Nephron (organoid): ENCODE results near the gene PDE6B.

Experiments
- H3K27ac Mint-ChIP-seq, 3 experiments: 2 replicates each; pipeline ENCODE4 v1.8.0; 2020; ENCODE audit warnings: mixed read lengths in 3 of 3, mild to moderate bottlenecking in 2 of 3, moderate library complexity in 1 of 3
- H3K27me3 Mint-ChIP-seq: 2 replicates; pipeline ENCODE4 v1.8.0; 2021; ENCODE audit warnings: low read depth, mild to moderate bottlenecking, moderate library complexity, mixed read lengths
- H3K36me3 Mint-ChIP-seq: 2 replicates; pipeline ENCODE4 v1.8.0; 2020; ENCODE audit warnings: low read depth, mixed read lengths
- H3K4me1 Mint-ChIP-seq: 2 replicates; pipeline ENCODE4 v1.8.0; 2020; ENCODE audit warnings: mixed read lengths
- H3K4me3 Mint-ChIP-seq, 3 experiments: 2 replicates each; pipeline ENCODE4 v1.8.0; 2020; ENCODE audit warnings: mild to moderate bottlenecking in 3 of 3, mixed read lengths in 3 of 3, moderate library complexity in 2 of 3
- H3K9me3 Mint-ChIP-seq: 2 replicates; pipeline ENCODE4 v1.8.0; 2020; ENCODE audit warnings: mixed read lengths
- CTCF ChIP-seq, 3 experiments: fragments of 200-600 bp; sonication (generic); IDR thresholded peaks; one replicate each; pipeline ENCODE4 v1.5.0; 2021; ENCODE audit warnings: antibody characterized with exemption in 3 of 3; ENCODE audit not compliant: unreplicated experiment in 3 of 3

PDE6B gene

GRCh38 chr4:677431-678293, 52.3 kb downstream of the PDE6B start:
- Mint-ChIP-seq H3K27me3 (peaks cover 7% of the 10 kb centered on the region), H3K4me3 (peak overlapping the region; percentile 61 to 82 (median 76)), H3K36me3 (peaks cover 5% of the 10 kb centered on the region), H3K4me1 (peaks cover 20% of the 10 kb centered on the region), H3K27ac (peak overlapping the region; percentile 55 to 85 (median 59)), H3K9me3 (no peaks in the 10 kb centered on the region)
- TF ChIP-seq CTCF (IDR thresholded peaks at IDR 0.05; ENCODE audit: unreplicated experiment in 3 of 3), result no peak

GRCh38 chr4:678331-679103, 53.1 kb downstream of the PDE6B start:
- H3K27me3 Mint-ChIP-seq, result peaks cover 7% of the 10 kb centered on the region
- no peak for TF ChIP-seq CTCF (IDR thresholded peaks at IDR 0.05; ENCODE audit: unreplicated experiment in 3 of 3)
- H3K27ac Mint-ChIP-seq, result peak overlapping the region in 1 of 3 experiments; percentile 59
- H3K9me3 Mint-ChIP-seq, result no peaks in the 10 kb centered on the region
- H3K4me3 Mint-ChIP-seq, result peak overlapping the region; percentile 53 to 82 (median 76)
- H3K36me3 Mint-ChIP-seq, result no peaks in the 10 kb centered on the region
- peaks cover 15% of the 10 kb centered on the region for H3K4me1 Mint-ChIP-seq

GRCh38 chr4:679104-679481, 53.7 kb downstream of the PDE6B start:
- Mint-ChIP-seq H3K36me3 (no peaks in the 10 kb centered on the region), H3K27ac (no peak overlapping the region), H3K4me1 (peaks cover 20% of the 10 kb centered on the region)

GRCh38 chr4:679629-680028, 54.3 kb downstream of the PDE6B start:
- no peak for TF ChIP-seq CTCF (IDR thresholded peaks at IDR 0.05; ENCODE audit: unreplicated experiment in 3 of 3)

More at GRCh38 chr4:679104-679481, 53.7 kb downstream of the PDE6B start:
- no peak for TF ChIP-seq CTCF (IDR thresholded peaks at IDR 0.05; ENCODE audit: unreplicated experiment in 3 of 3)
- Mint-ChIP-seq H3K9me3 (no peaks in the 10 kb centered on the region), H3K27me3 (peaks cover 7% of the 10 kb centered on the region), H3K4me3 (peak overlapping the region in 2 of 3 experiments; percentile 14 to 56)

GRCh38 chr4:680091-680490, 54.7 kb downstream of the PDE6B start:
- peak overlapping the region; percentile 59 to 69 (median 65) for H3K4me3 Mint-ChIP-seq
- no peak overlapping the region for H3K27ac Mint-ChIP-seq
- peaks cover 22% of the 10 kb centered on the region for H3K4me1 Mint-ChIP-seq
- no peak for TF ChIP-seq CTCF (IDR thresholded peaks at IDR 0.05; ENCODE audit: unreplicated experiment in 3 of 3)
- H3K36me3 Mint-ChIP-seq, result no peaks in the 10 kb centered on the region
- no peaks in the 10 kb centered on the region for H3K9me3 Mint-ChIP-seq
- H3K27me3 Mint-ChIP-seq, result peaks cover 7% of the 10 kb centered on the region

More at GRCh38 chr4:679629-680028, 54.3 kb downstream of the PDE6B start:
- H3K36me3 Mint-ChIP-seq, result no peaks in the 10 kb centered on the region
- H3K27ac Mint-ChIP-seq, result no peak overlapping the region
- peaks cover 7% of the 10 kb centered on the region for H3K27me3 Mint-ChIP-seq
- H3K4me1 Mint-ChIP-seq, result peaks cover 20% of the 10 kb centered on the region
- peak overlapping the region; percentile 19 to 69 (median 26) for H3K4me3 Mint-ChIP-seq
- no peaks in the 10 kb centered on the region for H3K9me3 Mint-ChIP-seq
